ENCODE results near the gene CMKLR1. TPM values are rescaled to one million over a fixed set of nuclear protein-coding genes. Genes with fewer than 3 reads are reported as not detected.

Gene CMKLR1
- total and polyA plus RNA-seq, 2 donors (not counting 1 experiment from before 2014, with no cell fraction given): 0.82 TPM; not detected in 1

GRCh38 chr12:108337235-108338223 is 1.6 kb downstream of the CMKLR1 start:
- H3K27me3 ChIP-seq (ENCODE audit: control insufficient read depth, insufficient read depth, low read length): peaks cover 5% of the 10 kb centered on the region
- TF ChIP-seq CTCF (conservative IDR thresholded peaks at IDR 0.05 in 1 of 2, IDR thresholded peaks at IDR 0.05 in 1 of 2; ENCODE audit: low read depth in 1 of 2, low read length in 2 of 2) (peak; percentile 50), EZH2 (IDR thresholded peaks at IDR 0.05; ENCODE audit: low read length, missing control alignments) (no peak)
- peak; percentile 6 to 9 for DNase-seq (ENCODE audit: low read depth in 2 of 2)
- H3K36me3 ChIP-seq (ENCODE audit: control insufficient read depth, insufficient read depth, low read length): no peaks in the 10 kb centered on the region
- no peak overlapping the region for H3K4me2 ChIP-seq (ENCODE audit: extremely low read depth, insufficient read depth, low read length)
- H3K4me3 ChIP-seq (replicated peaks in 1 of 4; ENCODE audit: control extremely low read depth in 1 of 4, insufficient read depth in 1 of 4, low read depth in 3 of 4, low read length in 4 of 4): no peak overlapping the region
- no peak overlapping the region for H3K27ac ChIP-seq (ENCODE audit: insufficient read depth, low read length)
- H3K9ac ChIP-seq (ENCODE audit: insufficient read depth, low read length): no peak overlapping the region
- H4K20me1 ChIP-seq (ENCODE audit: control insufficient read depth, extremely low read depth, insufficient read depth, low read length): no peaks in the 10 kb centered on the region
- no peaks in the 10 kb centered on the region for H3K79me2 ChIP-seq (ENCODE audit: control insufficient read depth, insufficient read depth, low read length)
- H3K9me3 ChIP-seq (ENCODE audit: control insufficient read depth, insufficient read depth, low read depth, low read length): no peaks in the 10 kb centered on the region
- H3K4me1 ChIP-seq (ENCODE audit: control insufficient read depth, extremely low read depth, insufficient read depth, low read length): no peaks in the 10 kb centered on the region
- H2AFZ ChIP-seq (ENCODE audit: low read length): no peak overlapping the region

DNA sequence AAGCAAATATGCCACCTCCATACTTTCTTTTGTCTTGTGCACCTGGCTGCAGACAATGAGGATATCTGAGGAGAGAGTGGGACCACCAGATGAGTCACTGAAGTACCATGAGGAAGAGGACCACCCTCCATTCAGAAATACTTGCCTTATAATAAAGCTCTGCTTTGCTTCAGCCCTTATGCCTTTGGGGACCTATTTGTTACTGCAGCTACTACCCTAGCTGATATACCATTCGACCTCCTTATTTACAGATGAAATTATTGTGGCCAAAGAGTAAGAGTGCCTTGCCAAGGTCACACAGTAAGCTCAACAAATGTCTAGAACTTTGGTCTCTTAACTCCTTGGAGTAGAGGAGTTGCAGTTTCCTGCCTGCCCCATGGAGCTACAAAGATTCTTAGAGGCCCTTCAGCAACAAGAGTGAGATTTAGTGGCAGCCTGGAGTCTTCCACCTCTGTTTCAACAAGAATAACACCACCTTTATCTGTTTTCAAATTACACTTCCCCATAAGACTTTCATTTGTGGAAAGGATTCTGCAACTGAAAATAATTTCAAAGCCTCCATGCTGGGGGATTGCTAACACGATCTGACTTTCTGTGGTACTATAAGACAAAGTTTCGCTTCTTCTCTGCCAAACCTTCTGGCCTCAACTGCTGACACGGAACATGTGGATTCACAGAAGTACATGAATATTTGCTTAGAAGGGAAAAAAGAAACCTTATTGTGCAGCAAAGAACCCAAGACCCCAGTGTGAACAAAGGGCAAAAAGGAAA is 3.6 kb downstream of the CMKLR1 start:
- Histone ChIP-seq H3K27me3 (ENCODE audit: control insufficient read depth, insufficient read depth, low read length) (peaks cover 5% of the 10 kb centered on the region), H3K4me3 (replicated peaks in 1 of 4; ENCODE audit: control extremely low read depth in 1 of 4, insufficient read depth in 1 of 4, low read depth in 3 of 4, low read length in 4 of 4) (no peak overlapping the region), H2AFZ (ENCODE audit: low read length) (no peak overlapping the region), H4K20me1 (ENCODE audit: control insufficient read depth, extremely low read depth, insufficient read depth, low read length) (no peaks in the 10 kb centered on the region), H3K9me3 (ENCODE audit: control insufficient read depth, insufficient read depth, low read depth, low read length) (no peaks in the 10 kb centered on the region), H3K79me2 (ENCODE audit: control insufficient read depth, insufficient read depth, low read length) (no peaks in the 10 kb centered on the region), H3K36me3 (ENCODE audit: control insufficient read depth, insufficient read depth, low read length) (no peaks in the 10 kb centered on the region), H3K4me2 (ENCODE audit: extremely low read depth, insufficient read depth, low read length) (no peak overlapping the region), H3K9ac (ENCODE audit: insufficient read depth, low read length) (no peak overlapping the region), H3K27ac (ENCODE audit: insufficient read depth, low read length) (no peak overlapping the region), H3K4me1 (ENCODE audit: control insufficient read depth, extremely low read depth, insufficient read depth, low read length) (no peaks in the 10 kb centered on the region)
- no peak for DNase-seq (ENCODE audit: low read depth in 2 of 2)
- TF ChIP-seq EZH2 (IDR thresholded peaks at IDR 0.05; ENCODE audit: low read length, missing control alignments) (no peak), CTCF (conservative IDR thresholded peaks at IDR 0.05 in 1 of 2, IDR thresholded peaks at IDR 0.05 in 1 of 2; ENCODE audit: low read depth in 1 of 2, low read length in 2 of 2) (no peak)

Data from fibroblast of lung (primary cell).